ENCODE measurements around the gene TVP23A. TPM values are rescaled to one million over a fixed set of nuclear protein-coding genes. Genes with fewer than 3 reads are reported as not detected.

The TVP23A gene
- total RNA-seq, 2 donors from 2014 or later = 0.30 to 0.83 TPM

DNA sequence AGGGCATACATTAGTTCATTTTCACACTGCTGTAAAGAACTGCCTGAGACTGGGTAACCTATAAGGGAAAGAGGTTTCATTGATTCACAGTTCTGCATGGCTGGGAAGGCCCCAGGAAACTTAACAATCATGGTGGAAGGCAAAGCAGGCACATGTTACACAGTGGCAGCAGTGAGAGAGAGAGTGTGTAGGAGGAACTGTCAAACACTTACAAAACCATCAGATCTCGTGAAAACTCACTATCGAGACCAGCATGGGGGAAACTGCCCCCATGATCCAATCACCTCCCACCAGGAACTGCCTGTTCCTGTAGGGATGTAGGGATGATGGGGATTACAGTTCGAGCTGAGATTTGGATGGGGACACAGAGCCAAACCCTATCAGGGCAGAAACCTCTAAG is 57.7 kb downstream of the TVP23A start:
- peaks cover 83% of the 10 kb centered on the region for H3K36me3 ChIP-seq
- H3K4me3 ChIP-seq = no peak overlapping the region
- H3K4me1 ChIP-seq = peaks cover 0 to 12% of the 10 kb centered on the region in 2 donors
- TF ChIP-seq, protein P1, sequence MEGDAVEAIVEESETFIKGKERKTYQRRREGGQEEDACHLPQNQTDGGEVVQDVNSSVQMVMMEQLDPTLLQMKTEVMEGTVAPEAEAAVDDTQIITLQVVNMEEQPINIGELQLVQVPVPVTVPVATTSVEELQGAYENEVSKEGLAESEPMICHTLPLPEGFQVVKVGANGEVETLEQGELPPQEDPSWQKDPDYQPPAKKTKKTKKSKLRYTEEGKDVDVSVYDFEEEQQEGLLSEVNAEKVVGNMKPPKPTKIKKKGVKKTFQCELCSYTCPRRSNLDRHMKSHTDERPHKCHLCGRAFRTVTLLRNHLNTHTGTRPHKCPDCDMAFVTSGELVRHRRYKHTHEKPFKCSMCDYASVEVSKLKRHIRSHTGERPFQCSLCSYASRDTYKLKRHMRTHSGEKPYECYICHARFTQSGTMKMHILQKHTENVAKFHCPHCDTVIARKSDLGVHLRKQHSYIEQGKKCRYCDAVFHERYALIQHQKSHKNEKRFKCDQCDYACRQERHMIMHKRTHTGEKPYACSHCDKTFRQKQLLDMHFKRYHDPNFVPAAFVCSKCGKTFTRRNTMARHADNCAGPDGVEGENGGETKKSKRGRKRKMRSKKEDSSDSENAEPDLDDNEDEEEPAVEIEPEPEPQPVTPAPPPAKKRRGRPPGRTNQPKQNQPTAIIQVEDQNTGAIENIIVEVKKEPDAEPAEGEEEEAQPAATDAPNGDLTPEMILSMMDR (IDR thresholded peaks at IDR 0.05) = no peak
- DNase-seq (ENCODE audit: low spot score) = no peak
- H3K27me3 ChIP-seq = no peaks in the 10 kb centered on the region
- no peaks in the 10 kb centered on the region for H3K9me3 ChIP-seq
- no peak overlapping the region for H3K27ac ChIP-seq

DNA sequence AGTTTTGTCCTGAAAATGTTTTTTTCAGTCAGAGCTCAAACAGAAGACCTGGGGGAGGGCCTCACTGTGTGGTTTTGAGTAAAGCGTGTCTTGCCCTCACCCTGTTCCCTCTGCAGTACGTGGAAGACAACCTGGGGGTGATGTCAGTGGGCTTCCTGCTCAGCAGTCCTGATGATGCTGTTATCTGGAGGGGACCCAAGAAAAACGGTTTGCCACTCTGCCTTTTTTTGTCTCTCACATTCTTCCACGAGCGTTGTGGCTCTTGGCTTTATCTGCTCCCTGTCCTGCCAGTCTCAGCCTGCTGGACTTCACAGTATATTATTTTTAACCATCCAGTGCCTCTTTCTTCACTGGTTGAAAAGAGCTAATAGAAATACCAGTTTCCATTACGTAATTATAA is 62.0 kb downstream of the TVP23A start:
- DNase-seq (ENCODE audit: low spot score) = no peak
- TF ChIP-seq, protein P1 (IDR thresholded peaks at IDR 0.05) = no peak
- no peak overlapping the region for H3K4me3 ChIP-seq

DNA sequence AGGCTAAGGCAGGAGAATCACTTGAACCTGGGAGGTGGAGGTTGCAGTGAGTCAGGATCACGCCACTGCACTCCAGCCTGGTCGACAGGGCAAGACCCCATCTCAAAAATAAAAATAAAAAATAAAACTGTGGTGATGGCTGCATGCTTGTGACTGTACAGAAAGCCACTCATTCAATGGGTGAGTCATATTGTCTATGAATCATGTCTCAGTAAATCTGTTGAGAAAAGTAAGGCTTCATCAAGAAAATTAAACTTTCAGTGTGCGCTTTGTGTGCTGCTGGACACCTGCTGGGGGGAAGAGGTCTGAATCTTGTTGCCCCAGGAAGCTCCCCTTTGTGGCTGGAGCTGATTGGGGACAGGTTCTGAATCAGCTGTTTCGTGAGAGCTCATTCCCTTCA is 63.7 kb downstream of the TVP23A start:
- DNase-seq (ENCODE audit: low spot score) = no peak
- H3K36me3 ChIP-seq = peaks cover 70% of the 10 kb centered on the region
- H3K9me3 ChIP-seq = no peaks in the 10 kb centered on the region
- no peak overlapping the region for H3K4me3 ChIP-seq
- peaks cover 0 to 10% of the 10 kb centered on the region in 2 donors for H3K4me1 ChIP-seq
- no peaks in the 10 kb centered on the region for H3K27me3 ChIP-seq
- no peak overlapping the region for H3K27ac ChIP-seq
- TF ChIP-seq, protein P1 (IDR thresholded peaks at IDR 0.05) = no peak

More for the DNA sequence above, 62.0 kb downstream of the TVP23A start:
- Histone ChIP-seq H3K36me3 (peaks cover 74% of the 10 kb centered on the region), H3K4me1 (peaks cover 0 to 6% of the 10 kb centered on the region in 2 donors), H3K27me3 (no peaks in the 10 kb centered on the region), H3K27ac (peak overlapping the region; percentile 20 to 73), H3K9me3 (no peaks in the 10 kb centered on the region)

DNA sequence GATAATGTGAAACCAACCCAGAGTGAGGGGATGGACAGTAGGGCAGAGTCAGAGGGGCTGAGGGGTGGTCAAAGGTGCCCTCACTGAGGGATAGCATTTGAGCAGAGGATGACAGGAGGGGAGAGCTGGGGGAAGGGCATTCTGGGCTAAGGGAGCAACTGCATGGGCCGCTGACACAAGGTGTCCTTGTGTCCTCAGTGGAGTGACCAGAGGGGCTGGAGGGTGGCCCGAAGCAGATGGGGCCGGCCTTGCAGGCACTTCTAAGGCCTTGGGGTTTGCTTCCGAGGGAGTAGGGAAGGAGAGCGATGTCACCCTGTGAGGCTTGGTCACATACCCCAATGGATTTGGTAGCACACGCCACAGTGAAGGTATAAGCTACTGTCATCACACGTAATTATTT is 64.9 kb downstream of the TVP23A start:
- Histone ChIP-seq H3K27ac (no peak overlapping the region), H3K36me3 (peaks cover 59% of the 10 kb centered on the region)

DNA sequence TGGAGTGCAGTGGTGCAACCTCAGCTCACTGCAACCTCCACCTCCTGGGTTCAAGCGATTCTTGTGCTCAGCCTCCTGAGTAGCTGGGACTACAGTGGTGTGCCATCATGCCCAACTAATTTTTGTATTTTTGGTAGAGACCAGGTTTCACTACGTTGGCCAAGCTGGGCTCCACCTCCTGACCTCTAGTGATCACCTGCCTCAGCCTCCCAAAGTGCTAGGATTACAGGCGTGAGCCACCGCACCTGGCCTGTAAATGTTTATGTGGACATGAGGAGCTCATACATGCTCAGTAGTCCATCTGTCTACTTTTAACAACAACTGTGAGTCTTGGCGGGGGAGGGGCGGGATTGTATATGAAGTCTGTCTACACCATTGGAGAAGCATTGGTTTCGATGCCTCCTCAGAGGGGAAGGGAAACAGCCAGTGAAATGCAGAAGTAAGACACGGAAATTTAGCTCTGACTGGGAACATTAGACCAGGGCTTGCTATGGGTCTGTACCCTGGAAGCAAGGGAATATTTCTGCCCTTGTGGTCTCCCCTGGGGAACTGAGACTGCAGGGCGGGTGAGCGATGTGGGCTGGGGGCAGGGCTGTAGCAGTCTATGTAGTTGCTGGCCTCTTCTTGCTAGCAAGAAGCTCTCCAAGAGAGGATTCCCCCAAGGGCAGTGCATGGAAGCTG is 65.6 kb downstream of the TVP23A start:
- no peak overlapping the region for H3K4me3 ChIP-seq
- DNase-seq (ENCODE audit: low spot score) = peak; percentile 74
- peaks cover 59% of the 10 kb centered on the region for H3K36me3 ChIP-seq
- peaks cover 0 to 19% of the 10 kb centered on the region in 2 donors for H3K4me1 ChIP-seq
- TF ChIP-seq, protein P1 (IDR thresholded peaks at IDR 0.05) = no peak
- H3K27me3 ChIP-seq = no peaks in the 10 kb centered on the region
- no peak overlapping the region for H3K27ac ChIP-seq
- H3K9me3 ChIP-seq = no peaks in the 10 kb centered on the region

More for the DNA sequence above, 64.9 kb downstream of the TVP23A start:
- Histone ChIP-seq H3K9me3 (no peaks in the 10 kb centered on the region), H3K4me3 (no peak overlapping the region), H3K27me3 (no peaks in the 10 kb centered on the region), H3K4me1 (peaks cover 0 to 19% of the 10 kb centered on the region in 2 donors)
- TF ChIP-seq, protein P1 (IDR thresholded peaks at IDR 0.05) = no peak
- no peak for DNase-seq (ENCODE audit: low spot score)

DNA sequence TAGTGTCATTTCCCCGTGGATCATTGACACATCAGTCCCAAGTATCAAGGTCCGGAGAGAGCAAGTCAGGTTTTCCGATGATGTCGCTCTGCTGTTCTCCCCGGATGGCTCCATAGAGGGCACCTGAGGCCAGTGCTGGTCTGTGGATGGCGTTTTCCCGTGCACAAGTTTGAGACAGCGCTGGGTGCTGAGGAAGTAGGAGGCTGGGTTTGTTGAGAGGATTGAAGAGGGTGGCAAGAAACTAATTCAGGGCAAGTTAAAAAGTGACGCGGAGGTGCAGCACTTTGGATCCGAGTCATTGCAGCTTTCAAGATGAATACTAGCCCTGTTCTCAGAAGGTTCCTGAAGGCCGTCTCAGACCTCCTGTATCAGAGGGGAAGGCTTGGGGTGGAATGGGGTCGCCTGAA is 67.3 kb downstream of the TVP23A start:
- DNase-seq (ENCODE audit: low spot score) = no peak
- H3K27ac ChIP-seq = peak overlapping the region in 1 of 2 donors; percentile 54
- H3K36me3 ChIP-seq = peaks cover 63% of the 10 kb centered on the region

More for the DNA sequence above, 67.3 kb downstream of the TVP23A start:
- Histone ChIP-seq H3K4me3 (no peak overlapping the region), H3K4me1 (peaks cover 0 to 20% of the 10 kb centered on the region in 2 donors), H3K9me3 (no peaks in the 10 kb centered on the region), H3K27me3 (no peaks in the 10 kb centered on the region)
- TF ChIP-seq, protein P1 (IDR thresholded peaks at IDR 0.05) = no peak
